CD4-positive, alpha-beta T cell treated with Interleukin-15 for 4 hours (primary cell): ENCODE results near the gene IL17REL.

Experiments
- DNase-seq: peaks from one replicate; pipeline ENCODE4 v3.0.0-alpha.2; 2020; ENCODE audit warnings: low spot score

Gene IL17REL

GRCh38 chr22:49956418-49956770, 56.2 kb downstream of the IL17REL start:
- DNase-seq = no peak

DNA sequence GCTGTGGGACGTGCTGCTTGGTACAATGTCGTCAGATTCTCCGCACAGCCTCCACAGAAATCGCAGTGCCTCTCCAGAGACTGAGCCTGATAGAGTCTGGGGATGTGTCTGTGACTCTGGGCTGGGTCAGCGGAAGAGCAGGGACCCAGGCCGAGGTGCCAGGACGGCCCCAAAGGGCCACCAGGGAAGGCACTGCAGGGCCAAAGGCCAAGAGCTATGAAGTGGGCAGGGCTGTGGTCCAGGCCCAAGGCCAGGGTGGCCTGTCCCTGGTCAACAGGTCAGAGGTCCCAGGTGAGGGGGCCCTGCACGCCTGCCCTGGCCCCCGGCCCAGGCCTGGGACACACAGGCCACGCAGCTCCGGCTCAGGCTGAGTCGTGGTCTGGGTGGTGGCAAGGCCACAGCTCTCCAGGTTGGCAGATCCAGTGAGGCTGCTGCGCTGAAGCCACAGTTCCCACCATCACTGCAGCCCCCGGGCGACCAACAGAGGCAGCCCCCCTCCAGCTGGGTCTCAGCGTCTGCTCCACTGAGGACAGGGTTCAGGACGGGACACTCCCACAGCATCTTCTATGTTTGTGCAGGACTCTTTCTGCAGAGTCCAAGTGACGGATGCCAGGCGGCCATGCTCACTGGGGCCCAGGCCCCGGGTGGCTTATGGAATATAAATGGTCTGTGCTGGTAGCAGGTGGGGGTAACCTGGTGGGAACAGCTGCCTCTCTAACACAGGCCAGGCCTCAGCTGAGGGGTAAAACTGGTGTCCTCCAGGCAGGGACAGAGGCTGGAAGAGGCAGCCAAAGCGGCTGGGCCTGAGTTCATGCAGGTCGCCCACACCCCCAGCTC, 56.8 kb downstream of the IL17REL start:
- no peak for DNase-seq

- DNase-seq = no peak
Observed at GRCh38 chr22:49954991-49955580, 57.5 kb downstream of the IL17REL start.

DNA sequence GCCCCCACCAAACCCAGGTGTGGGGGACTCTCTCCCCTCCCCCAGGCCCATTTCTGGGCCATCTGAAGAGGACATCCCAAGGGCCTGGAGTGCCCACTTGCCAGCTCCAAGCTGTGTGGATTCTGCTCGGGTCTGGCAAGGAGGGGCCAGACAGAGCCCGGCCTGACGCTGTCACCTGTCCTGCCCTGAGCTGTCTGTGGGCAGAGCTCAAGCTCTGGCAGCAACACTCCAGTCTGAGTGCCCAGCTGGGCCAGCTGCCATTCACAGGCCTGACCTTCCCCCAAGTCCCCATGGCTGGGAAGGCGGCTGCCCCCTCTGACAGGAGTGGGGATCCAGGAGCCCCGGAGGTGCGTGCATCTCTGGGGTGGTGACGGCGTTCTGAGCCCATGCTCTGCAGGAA, 58.2 kb downstream of the IL17REL start:
- no peak for DNase-seq

DNA sequence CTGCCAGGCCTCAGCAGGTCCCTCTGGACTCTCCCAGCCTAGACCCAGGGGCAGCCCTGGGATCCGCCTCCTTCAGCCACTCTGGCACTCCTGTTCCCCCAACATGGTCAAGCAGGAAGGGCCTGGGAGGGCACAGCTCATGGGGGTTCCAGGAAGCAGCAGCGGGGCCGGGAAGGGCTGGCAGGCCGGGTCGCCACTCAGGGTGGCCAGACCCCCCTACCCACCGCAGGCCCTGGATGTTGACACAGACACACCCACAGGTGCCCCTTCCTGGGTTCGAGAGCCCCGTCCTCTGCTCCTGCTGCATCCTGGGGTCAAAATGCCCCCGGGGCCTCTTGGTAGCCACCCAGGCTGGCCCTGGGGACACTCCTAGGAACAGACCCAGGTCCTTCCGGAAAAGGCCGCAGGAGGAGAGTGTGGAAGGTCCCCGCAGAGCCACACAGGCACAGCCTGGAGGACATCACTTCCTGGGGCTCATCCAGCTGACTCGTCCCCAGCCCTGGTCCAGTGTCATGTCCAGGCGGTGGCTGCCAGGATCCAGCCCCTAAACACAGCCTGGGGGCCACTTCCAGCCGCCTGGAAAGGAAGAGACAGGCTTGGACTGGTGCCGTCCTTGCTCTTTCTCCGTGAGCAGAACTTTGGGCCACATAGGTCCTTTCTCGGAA, 58.8 kb downstream of the IL17REL start:
- DNase-seq = no peak

DNA sequence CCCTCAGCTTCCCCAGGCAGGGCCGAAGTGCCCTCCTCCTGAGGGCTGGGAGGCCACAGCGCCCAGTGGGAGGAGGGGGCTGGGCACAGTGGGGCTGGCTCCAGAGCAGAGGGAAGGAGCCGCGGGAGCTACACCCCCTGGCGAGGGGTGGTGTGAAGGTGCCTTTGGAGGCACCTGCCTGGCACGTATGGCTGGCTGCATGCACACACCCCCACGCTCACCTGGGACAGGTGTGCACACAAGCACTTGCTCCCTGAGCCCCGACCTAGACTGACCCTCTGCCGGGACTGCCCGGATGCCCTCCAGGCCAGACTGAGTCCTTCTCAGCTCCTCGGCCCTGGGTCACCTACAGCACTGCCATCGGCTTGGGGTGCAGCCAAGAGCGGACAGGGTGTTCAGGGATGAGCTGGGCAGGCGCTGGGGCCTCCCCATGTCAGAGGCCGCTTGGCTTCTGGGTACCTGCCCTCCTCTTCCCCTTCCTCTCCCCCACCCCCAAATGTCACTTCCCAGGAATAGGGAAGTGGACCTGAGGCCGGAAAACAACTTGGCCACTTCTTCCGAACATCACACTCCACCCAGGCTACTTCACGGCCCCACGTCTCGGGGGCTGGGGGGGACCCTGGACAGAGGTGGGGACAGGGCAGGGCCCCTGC, 59.4 kb downstream of the IL17REL start:
- DNase-seq = no peak

DNA sequence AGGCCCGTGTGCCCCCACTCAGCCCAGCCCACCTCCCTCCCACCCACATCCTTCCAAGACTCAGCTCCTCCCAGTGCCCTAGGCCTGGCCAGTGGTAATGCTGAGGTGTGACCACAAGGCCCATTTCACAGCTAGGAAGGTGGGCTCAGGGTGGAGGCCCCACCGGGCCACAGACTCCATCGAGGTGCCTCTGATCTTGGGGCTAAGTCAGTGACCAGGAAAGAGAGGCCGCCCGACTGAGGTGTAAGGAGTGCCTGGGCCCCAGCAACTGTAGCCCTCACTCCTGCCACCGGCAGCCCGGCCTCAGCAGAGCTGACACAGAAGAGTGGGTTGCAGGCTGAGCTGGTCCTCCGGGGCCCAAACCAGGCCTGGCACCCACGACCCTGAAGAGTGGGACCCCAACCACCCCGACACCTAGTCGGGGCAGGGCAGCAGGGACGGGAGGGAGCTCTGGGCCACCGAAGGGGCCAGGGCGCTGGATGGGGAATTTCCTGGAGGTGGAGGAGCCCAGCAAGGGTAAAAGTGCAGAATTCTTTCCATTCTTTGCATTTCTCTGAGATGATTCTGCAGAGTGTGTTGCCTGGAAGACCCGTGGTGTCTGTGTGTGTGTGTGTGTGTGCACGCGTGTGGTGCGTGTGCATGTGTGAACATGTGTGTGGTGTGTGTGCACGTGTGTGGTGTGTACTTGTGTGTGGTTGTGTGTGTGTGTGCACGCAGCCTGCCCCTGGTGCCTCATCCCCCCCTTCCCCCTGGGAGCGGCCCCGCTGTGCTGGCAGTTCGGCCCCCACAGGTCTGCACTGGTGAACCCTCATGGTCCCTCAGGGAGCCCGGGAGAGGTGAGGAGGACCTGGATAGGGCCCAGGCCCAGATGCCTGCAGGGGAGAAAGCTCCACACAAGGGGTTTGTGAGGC, 60.3 kb downstream of the IL17REL start:
- no peak for DNase-seq

GRCh38 chr22:49951678-49951985, 60.9 kb downstream of the IL17REL start:
- no peak for DNase-seq

- no peak for DNase-seq
Observed at GRCh38 chr22:49951000-49951677, 61.4 kb downstream of the IL17REL start.

DNA sequence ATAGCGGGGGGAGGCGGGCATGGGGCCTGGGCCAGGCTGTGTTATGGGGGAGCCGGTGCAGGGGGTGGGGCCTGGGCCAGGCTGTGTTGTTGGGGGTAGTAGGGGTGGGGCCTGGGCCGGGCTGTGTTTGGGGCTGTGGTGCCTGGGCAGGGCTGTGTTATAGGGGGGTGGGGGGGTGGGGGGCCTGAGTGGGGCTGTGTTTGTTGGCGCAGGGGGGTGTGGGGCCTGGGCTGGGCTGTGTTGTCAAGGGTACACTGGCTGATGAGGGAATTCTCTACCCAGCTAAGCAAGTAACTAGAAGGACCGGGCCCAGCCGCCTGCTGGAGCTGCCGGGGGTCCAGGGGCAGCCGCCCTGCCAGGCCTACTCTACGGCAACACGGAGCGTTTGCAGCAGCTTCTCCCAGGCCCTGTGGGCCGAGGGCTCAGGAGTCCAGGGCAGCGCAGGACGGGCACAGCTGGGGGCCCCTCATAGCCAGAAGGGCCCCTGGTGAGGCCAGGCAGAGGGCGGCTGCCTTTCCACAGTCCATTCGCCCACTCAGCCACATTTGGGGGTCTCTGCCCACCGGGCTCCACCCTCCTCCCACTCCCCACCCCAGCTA, 62.1 kb downstream of the IL17REL start:
- DNase-seq = no peak

DNA sequence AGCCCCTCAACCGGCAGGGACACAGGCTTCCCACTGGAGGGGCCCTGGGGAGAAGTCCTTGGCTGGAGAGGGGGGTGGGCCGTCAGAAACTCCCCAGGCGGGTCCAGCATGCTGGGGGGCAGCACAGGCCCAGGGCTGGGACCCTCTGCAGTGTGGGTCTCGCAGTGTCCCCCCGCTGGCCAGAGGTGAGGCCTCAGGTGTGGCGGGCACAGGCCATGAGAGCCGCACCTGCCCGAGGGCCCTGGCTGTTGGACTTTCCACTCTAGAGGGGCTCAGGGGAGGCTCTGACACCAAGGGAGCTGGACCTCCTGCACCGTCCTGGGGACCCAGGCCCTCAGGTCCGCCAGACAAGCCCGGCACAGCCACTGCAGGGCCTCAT, 62.7 kb downstream of the IL17REL start:
- no peak for DNase-seq

GRCh38 chr22:49948958-49949913, 63.3 kb downstream of the IL17REL start:
- no peak for DNase-seq

DNA sequence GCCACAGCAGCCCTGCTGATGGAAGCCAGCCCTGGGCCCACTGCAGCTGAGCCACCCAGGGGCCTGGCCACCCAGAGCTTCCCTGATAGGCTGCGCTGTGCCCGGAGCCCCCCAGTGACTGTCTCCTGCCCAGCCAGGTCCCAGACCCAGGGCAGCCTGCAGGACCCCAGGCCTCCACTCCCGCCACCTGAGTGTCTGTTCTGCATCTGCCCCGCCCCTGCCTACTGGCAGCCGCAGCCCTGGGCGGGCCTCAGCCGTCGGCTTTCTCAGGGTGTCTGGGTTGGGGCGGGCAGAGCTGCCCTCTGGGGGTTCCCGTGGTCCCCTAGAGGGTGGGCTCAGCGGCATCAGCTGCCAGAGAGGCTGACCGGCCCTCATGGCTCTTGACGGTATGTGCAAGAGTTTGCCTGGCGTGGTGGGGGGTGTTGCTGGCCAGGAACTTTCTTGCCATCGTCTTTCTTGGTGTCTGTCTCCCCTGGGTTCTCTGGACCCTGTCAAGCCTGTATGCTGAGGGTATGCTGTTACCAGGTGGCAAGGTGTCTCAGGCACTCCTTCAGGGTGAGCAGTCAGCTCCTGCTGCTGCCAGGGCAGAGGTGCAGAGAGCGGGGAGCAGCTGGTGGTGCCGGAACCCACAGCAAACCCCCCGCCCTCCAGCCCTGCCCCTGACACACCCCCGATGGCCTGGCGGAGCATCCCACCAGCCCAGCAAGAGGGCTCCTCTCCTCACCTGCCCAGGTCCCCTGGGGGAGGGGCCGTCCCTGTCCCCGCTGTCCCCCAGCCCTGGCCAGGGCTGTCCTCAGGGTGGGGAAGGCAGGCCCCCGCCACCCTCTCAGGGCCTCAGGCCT, 64.2 kb downstream of the IL17REL start:
- DNase-seq = no peak

DNA sequence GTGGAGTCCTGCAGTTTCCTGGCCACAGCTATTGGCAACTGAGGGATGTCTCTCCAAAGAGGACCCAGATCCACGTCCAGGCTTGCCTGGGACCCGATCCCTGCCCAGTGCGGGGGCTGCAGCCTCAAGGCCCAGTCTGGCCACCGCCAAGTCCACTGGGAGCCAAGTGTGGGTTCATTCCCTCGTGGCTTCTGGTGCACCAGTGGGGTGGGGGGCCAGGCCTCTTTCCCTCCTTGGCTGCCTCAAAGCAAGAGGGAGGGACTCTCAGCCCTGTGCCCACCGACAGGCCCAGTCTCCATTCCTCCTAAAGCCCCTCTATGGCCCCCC, 65.3 kb downstream of the IL17REL start:
- DNase-seq = no peak

GRCh38 chr22:49946612-49947295, 65.8 kb downstream of the IL17REL start:
- no peak for DNase-seq

- peak; percentile 55 for DNase-seq
Observed at GRCh38 chr22:49945042-49945794, 67.3 kb downstream of the IL17REL start.
